Loucy (cell line): ENCODE measurements around the gene CACNA2D3.

ENCODE experiments used
- H2AFZ ChIP-seq: fragments of 200-600 bp; sonication (generic); 2 replicates; pipeline ENCODE4 v1.6.0; 2016; ENCODE audit warnings: antibody characterized with exemption, mild to moderate bottlenecking, low read length, moderate library complexity
- H3F3A ChIP-seq: fragments of 200-600 bp; 2 replicates; pipeline ENCODE4 v1.6.0; 2016; ENCODE audit warnings: antibody characterized with exemption, low read depth, mild to moderate bottlenecking
- H3K27me3 ChIP-seq: fragments of 200-600 bp; sonication (generic); 2 replicates; pipeline ENCODE4 v1.6.1; 2014; ENCODE audit warnings: low read length, mild to moderate bottlenecking; ENCODE audit not compliant: insufficient read depth, poor library complexity, severe bottlenecking
- H3K36me3 ChIP-seq: fragments of 200-600 bp; sonication (generic); 2 replicates; pipeline ENCODE4 v1.6.1; 2016; ENCODE audit warnings: low read length; ENCODE audit not compliant: insufficient read depth
- H3K4me1 ChIP-seq: fragments of 200-600 bp; sonication (generic); 2 replicates; pipeline ENCODE4 v1.5.1; 2014; ENCODE audit warnings: low read length, mild to moderate bottlenecking; ENCODE audit not compliant: insufficient read depth, poor library complexity, severe bottlenecking
- H3K4me2 ChIP-seq: fragments of 200-600 bp; sonication (generic); 2 replicates; pipeline ENCODE4 v1.6.0; 2014; ENCODE audit warnings: antibody characterized with exemption, low read length, low read depth, mild to moderate bottlenecking; ENCODE audit not compliant: poor library complexity, severe bottlenecking
- H3K4me3 ChIP-seq: fragments of 200-600 bp; sonication (generic); 2 replicates; pipeline ENCODE4 v1.5.1; 2014; ENCODE audit warnings: low read length, mild to moderate bottlenecking, mixed read lengths; ENCODE audit not compliant: poor library complexity, severe bottlenecking
- H3K79me2 ChIP-seq: fragments of 200-600 bp; sonication (generic); 2 replicates; pipeline ENCODE4 v1.6.1; 2014; ENCODE audit warnings: low read length; ENCODE audit not compliant: insufficient read depth
- H3K9ac ChIP-seq: fragments of 200-600 bp; sonication (generic); 2 replicates; pipeline ENCODE4 v1.6.0; 2014; ENCODE audit warnings: mild to moderate bottlenecking, low read depth, low read length, moderate library complexity; ENCODE audit not compliant: poor library complexity, severe bottlenecking
- H3K9me2 ChIP-seq: fragments of 200-600 bp; sonication (generic); replicated peaks from 2 replicates; pipeline ENCODE4 v1.6.1; 2016; ENCODE audit warnings: low read depth, low read length, mixed read lengths
- H3K9me3 ChIP-seq: fragments of 200-600 bp; sonication (generic); 2 replicates; pipeline ENCODE4 v1.6.1; 2014; ENCODE audit warnings: mild to moderate bottlenecking, antibody characterized with exemption, low read length, low read depth; ENCODE audit not compliant: insufficient read depth
- H4K20me1 ChIP-seq: fragments of 200-600 bp; sonication (generic); 2 replicates; pipeline ENCODE4 v1.6.0; 2014; ENCODE audit warnings: antibody characterized with exemption, low read length, mild to moderate bottlenecking; ENCODE audit not compliant: insufficient read depth, poor library complexity, severe bottlenecking
- CTCF ChIP-seq: fragments of 200-600 bp; sonication (generic); conservative IDR thresholded peaks from 2 replicates; pipeline ENCODE4 v1.5.1; 2014; ENCODE audit warnings: mild to moderate bottlenecking, antibody characterized with exemption, low read length
- EZH2phosphoT487 ChIP-seq: fragments of 200-600 bp; IDR thresholded peaks from 2 replicates; pipeline ENCODE4 v1.6.1; 2018; ENCODE audit warnings: antibody characterized with exemption, mild to moderate bottlenecking, moderate library complexity, borderline replicate concordance

Gene CACNA2D3

DNA sequence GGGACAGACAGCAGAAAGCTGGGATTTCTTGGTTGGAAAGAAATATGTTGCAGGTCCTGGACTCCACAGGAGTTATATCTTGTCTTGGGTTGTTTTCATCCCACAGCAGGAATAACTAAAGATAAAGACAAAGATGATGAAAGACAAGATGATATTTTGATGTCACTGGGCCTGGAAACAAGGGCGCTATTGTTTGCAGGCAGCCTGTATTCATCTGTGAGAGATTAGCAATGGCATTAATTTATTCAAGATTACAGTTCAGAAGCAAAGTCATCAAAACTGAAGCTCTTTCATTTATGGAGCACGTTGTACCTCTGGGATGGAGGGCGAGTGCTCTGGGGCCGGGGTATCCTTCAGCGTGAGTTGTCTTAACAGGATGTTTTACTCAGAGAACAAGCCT is 591.7 kb downstream of the CACNA2D3 start:
- Histone ChIP-seq H2AFZ (no peak overlapping the region), H3K9ac (no peak overlapping the region), H3K9me2 (no peaks in the 10 kb centered on the region), H3K4me2 (no peak overlapping the region), H3K27me3 (no peaks in the 10 kb centered on the region), H3K9me3 (no peaks in the 10 kb centered on the region), H3K79me2 (no peaks in the 10 kb centered on the region), H4K20me1 (no peaks in the 10 kb centered on the region), H3K4me1 (no peaks in the 10 kb centered on the region), H3K36me3 (no peaks in the 10 kb centered on the region), H3K4me3 (no peak overlapping the region), H3F3A (no peaks in the 10 kb centered on the region)
- no peak for TF ChIP-seq CTCF

GRCh38 chr3:54717506-54717905 is 595.2 kb downstream of the CACNA2D3 start:
- no peaks in the 10 kb centered on the region for H3K36me3 ChIP-seq
- no peaks in the 10 kb centered on the region for H3K79me2 ChIP-seq
- H4K20me1 ChIP-seq, result no peaks in the 10 kb centered on the region
- no peak overlapping the region for H2AFZ ChIP-seq
- no peaks in the 10 kb centered on the region for H3K4me1 ChIP-seq
- H3K9ac ChIP-seq, result no peak overlapping the region
- no peaks in the 10 kb centered on the region for H3K27me3 ChIP-seq
- no peaks in the 10 kb centered on the region for H3K9me3 ChIP-seq
- H3K4me3 ChIP-seq, result no peak overlapping the region
- TF ChIP-seq CTCF (no peak), EZH2phosphoT487 (no peak)
- H3K4me2 ChIP-seq, result no peak overlapping the region
- H3K9me2 ChIP-seq, result no peaks in the 10 kb centered on the region
- H3F3A ChIP-seq, result no peaks in the 10 kb centered on the region

GRCh38 chr3:54719914-54720313 is 597.6 kb downstream of the CACNA2D3 start:
- no peaks in the 10 kb centered on the region for H3F3A ChIP-seq
- H4K20me1 ChIP-seq, result no peaks in the 10 kb centered on the region
- no peaks in the 10 kb centered on the region for H3K9me2 ChIP-seq
- no peak overlapping the region for H3K9ac ChIP-seq
- H2AFZ ChIP-seq, result no peak overlapping the region
- H3K36me3 ChIP-seq, result no peaks in the 10 kb centered on the region
- no peaks in the 10 kb centered on the region for H3K4me1 ChIP-seq
- H3K9me3 ChIP-seq, result no peaks in the 10 kb centered on the region
- no peaks in the 10 kb centered on the region for H3K79me2 ChIP-seq
- no peak overlapping the region for H3K4me2 ChIP-seq
- no peaks in the 10 kb centered on the region for H3K27me3 ChIP-seq
- no peak overlapping the region for H3K4me3 ChIP-seq
- TF ChIP-seq CTCF, result no peak
- no peak for TF ChIP-seq EZH2phosphoT487
